Dermis blood vessel endothelial cell (primary cell): ENCODE measurements around the gene C21orf58. TPM values are rescaled to one million over a fixed set of nuclear protein-coding genes. Genes with fewer than 3 reads are reported as not detected.

Experiments
- DNase-seq: peaks from one replicate; pipeline ENCODE4 v3.0.0; 2010
- total RNA-seq: library from RNA; depleted of rRNA; stranded (reverse); fragments of >200 nt; gene quantifications from 2 replicates; pipeline ENCODE4 v1.2.3, GENCODE V29; 2014

The C21orf58 gene
- total RNA-seq, 1 donor from 2014 or later: 3.1 TPM

DNA sequence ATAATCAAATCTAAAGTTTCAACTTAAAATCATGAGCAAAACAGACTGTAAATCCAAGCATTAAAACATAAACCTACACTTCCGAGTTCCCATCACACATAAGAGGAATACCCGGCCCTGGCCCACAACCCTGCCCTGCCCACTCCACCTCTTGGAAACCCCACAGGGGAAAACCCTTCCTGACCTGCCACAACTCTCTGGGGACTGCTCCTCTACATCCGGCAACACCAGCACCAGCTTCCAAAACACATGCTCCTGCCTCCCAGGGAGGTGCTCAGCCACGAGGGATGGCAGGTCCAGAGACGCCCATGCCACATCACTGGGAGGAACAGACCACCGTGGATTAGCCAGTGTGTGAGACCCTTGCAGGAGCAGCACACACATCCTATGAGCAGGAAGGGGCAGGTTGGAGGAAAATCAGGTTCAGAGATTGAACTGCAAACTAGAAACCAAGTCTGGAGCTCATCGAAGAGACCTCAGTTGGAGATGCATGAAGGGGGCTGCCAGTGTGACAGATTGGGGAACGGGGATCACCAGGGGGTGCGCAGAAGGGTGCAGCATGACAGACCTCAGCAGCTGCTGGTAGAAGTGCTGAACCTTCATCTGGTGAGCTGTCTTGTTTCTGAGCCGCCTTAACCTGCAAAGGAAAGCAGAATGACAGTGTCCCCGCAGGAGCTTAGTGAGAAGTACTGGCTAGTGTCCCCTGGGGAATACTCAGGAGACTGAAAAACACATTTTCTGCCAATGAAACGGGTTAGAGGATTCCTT is 69.3 kb downstream of the C21orf58 start:
- no peak for DNase-seq

DNA sequence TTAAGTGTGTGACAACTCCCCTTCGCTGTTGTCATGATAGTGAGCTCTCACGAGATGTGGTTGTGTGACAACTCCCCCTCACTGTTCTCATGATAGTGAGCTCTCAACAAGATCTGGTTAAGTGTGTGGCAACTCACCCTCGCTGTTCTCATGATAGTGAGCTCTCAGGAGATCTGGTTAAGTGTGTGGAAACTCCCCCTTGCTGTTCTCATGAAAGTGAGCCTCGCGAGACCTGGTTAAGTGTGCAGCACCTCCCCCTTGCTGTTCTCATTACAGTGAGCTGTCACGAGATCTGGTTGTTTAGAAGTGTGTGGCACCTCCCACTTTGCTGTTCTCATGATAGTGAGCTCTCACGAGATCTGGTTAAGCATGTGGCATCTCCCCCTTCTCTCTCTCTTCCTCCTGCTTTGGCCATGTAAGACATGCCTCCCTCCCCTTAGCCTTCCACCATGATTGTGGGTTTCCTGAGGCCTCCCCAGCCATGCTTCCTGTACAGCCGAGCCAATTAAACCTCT is 70.0 kb downstream of the C21orf58 start:
- peak; percentile 20 for DNase-seq

DNA sequence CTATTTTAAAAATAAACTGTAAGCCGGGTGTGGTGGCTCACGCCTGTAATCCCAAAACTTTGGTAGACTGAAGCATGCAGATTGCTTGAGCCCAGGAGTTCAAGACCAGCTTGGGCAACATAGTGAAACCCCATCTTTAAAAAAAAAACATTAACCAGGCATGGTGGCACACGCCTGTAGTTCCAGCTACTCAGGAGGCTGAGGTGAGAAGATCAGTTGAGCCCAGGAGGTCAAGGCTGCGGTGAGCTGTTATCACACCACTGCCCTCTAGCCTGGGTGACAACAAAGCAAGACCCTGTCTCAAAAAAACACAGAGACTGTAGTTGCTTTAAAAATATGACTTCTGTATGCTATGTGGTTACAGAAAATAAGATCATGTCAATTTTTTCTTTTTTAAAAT is 70.8 kb downstream of the C21orf58 start:
- no peak for DNase-seq

Other genes starting within 250 kb of the C21orf58 start
- gene COL6A2, start 225.8 kb downstream of the C21orf58 start, total RNA-seq: 17.5 and 24.0 TPM in 2 replicates
- gene FTCD, start 168.3 kb downstream of the C21orf58 start, total RNA-seq: 0.05 and 0.17 TPM in 2 replicates
- gene SPATC1L, start 139.4 kb downstream of the C21orf58 start, total RNA-seq: 6.1 and 9.4 TPM in 2 replicates
- 85.3 and 134 TPM in 2 replicates for gene LSS, start 95.1 kb downstream of the C21orf58 start, total RNA-seq
- 97.7 and 121 TPM in 2 replicates for gene MCM3AP, start 38.3 kb downstream of the C21orf58 start, total RNA-seq
- 10.6 and 12.9 TPM in 2 replicates for gene YBEY, start 37.5 kb downstream of the C21orf58 start, total RNA-seq
- gene PCNT, start 286 bp upstream of the C21orf58 start, total RNA-seq: 20.9 and 40.8 TPM in 2 replicates
- 43.6 and 49.5 TPM in 2 replicates for gene DIP2A, start 135.0 kb upstream of the C21orf58 start, total RNA-seq